Endothelial cell of umbilical vein (primary cell): ENCODE results near the gene GZMM. TPM values are rescaled to one million over a fixed set of nuclear protein-coding genes. Genes with fewer than 3 reads are reported as not detected.

Source experiments
- BruUV-seq: library from RNA; stranded (reverse); fragments of 400-500 nt; replicated peaks from 2 replicates; lab custom pipeline; 2021; lab: Mats Ljungman, UMichigan
- CTCF ChIA-PET: fragments of 300-600, 350-600 bp; sonication (Branson Sonifier 250); formaldehyde crosslinking; loops from one replicate; lab custom pipeline; 2021; ENCODE audit warnings: antibody characterized with exemption, inconsistent platforms; lab: Charles Lee
- POLR2A ChIA-PET: fragments of 300-600, 350-600 bp; sonication (Branson Sonifier 250); formaldehyde crosslinking; loops from one replicate; lab custom pipeline; 2021; ENCODE audit warnings: antibody characterized with exemption, inconsistent platforms; lab: Charles Lee
- DNase-seq: peaks from one replicate; pipeline ENCODE4 v3.0.0-alpha.2; 2011; ENCODE audit warnings: low read depth, low spot score
- FAIRE-seq: peaks from 2 replicates; lab custom pipeline; 2011; peaks lifted over from hg19 to GRCh38; lab: Jason Lieb, UNC
- H2AFZ ChIP-seq: 2 replicates; pipeline ENCODE4 v1.6.0; 2012; ENCODE audit warnings: low read depth, low read length, control low read depth, inconsistent platforms
- H3K27ac ChIP-seq: 2 replicates; pipeline ENCODE4 v1.5.1; 2011; ENCODE audit warnings: low read depth, mild to moderate bottlenecking, control low read depth, low read length, moderate library complexity; ENCODE audit not compliant: insufficient read depth
- H3K27me3 ChIP-seq, 2 experiments: 2 replicates each; pipeline versions ENCODE4 v1.6.0 to v1.6.1; 2011; ENCODE audit warnings: low read length in 2 of 2, mixed read lengths in 1 of 2; ENCODE audit not compliant: control insufficient read depth in 2 of 2, insufficient read depth in 2 of 2
- H3K36me3 ChIP-seq, 2 experiments: 2 replicates in 1 of 2; 3 replicates in 1 of 2; pipeline ENCODE4 v1.5.1; 2011; ENCODE audit warnings: low read length in 2 of 2, mild to moderate bottlenecking in 1 of 2, moderate library complexity in 1 of 2; ENCODE audit not compliant: control insufficient read depth in 2 of 2, insufficient read depth in 2 of 2; ENCODE audit errors: extremely low read depth in 1 of 2
- H3K4me1 ChIP-seq: 3 replicates; pipeline ENCODE4 v1.5.1; 2011; ENCODE audit warnings: mild to moderate bottlenecking, low read length; ENCODE audit not compliant: control insufficient read depth, insufficient read depth; ENCODE audit errors: extremely low read depth
- H3K4me2 ChIP-seq: 2 replicates; pipeline ENCODE4 v1.6.1; 2011; ENCODE audit warnings: low read length, control low read depth, mixed read lengths; ENCODE audit not compliant: insufficient read depth
- H3K4me3 ChIP-seq, 3 experiments: fragments of 200-600 bp in 1 of 3; sonication (generic), shearing (Covaris generic) in 1 of 3; replicated peaks in 1 of 3; 2 replicates each; pipeline ENCODE4 v1.5.1; 2011 to 2016; ENCODE audit warnings: control low read depth in 3 of 3, low read length in 3 of 3, mild to moderate bottlenecking in 2 of 3, inconsistent platforms in 1 of 3, low read depth in 1 of 3, moderate library complexity in 1 of 3; ENCODE audit not compliant: insufficient read depth in 1 of 3
- H3K79me2 ChIP-seq: 2 replicates; pipeline ENCODE4 v1.6.0; 2012; ENCODE audit warnings: low read length, inconsistent platforms; ENCODE audit not compliant: control insufficient read depth, insufficient read depth
- H3K9ac ChIP-seq: replicated peaks from 2 replicates; pipeline ENCODE3; 2011; ENCODE audit warnings: low read length, control low read depth; ENCODE audit not compliant: insufficient read depth; ENCODE audit errors: extremely low read depth
- H3K9me1 ChIP-seq: replicated peaks from 3 replicates; pipeline ENCODE4 v1.6.0; 2011; ENCODE audit warnings: mild to moderate bottlenecking, low read length; ENCODE audit not compliant: control insufficient read depth, insufficient read depth; ENCODE audit errors: extremely low read depth
- H3K9me3 ChIP-seq: replicated peaks from 2 replicates; pipeline ENCODE4 v1.5.1; 2012; ENCODE audit warnings: low read length, inconsistent platforms; ENCODE audit not compliant: control insufficient read depth, insufficient read depth
- H4K20me1 ChIP-seq: replicated peaks from 2 replicates; pipeline ENCODE3; 2011; ENCODE audit warnings: mild to moderate bottlenecking, low read length; ENCODE audit not compliant: control insufficient read depth, insufficient read depth; ENCODE audit errors: extremely low read depth
- CTCF ChIP-seq, 2 donors: IDR thresholded peaks; 1 replicate in 1 of 2; 2 replicates in 1 of 2; pipeline ENCODE4 v1.5.1; 2011; ENCODE audit warnings: low read length in 2 of 2, mild to moderate bottlenecking in 2 of 2, moderate library complexity in 2 of 2, control low read depth in 1 of 2, inconsistent platforms in 1 of 2, low read depth in 1 of 2; ENCODE audit not compliant: insufficient read depth in 1 of 2; ENCODE audit errors: extremely low read depth in 1 of 2
- EZH2 ChIP-seq: IDR thresholded peaks from 2 replicates; pipeline ENCODE4 v1.6.1; 2012; ENCODE audit warnings: borderline replicate concordance, low read depth, mild to moderate bottlenecking, moderate library complexity, low read length, inconsistent platforms; ENCODE audit not compliant: severe bottlenecking
- FOS ChIP-seq: IDR thresholded peaks from 2 replicates; pipeline ENCODE4 v1.6.1; 2011; ENCODE audit warnings: mild to moderate bottlenecking, low read length, moderate library complexity, borderline replicate concordance; ENCODE audit not compliant: insufficient read depth
- GATA2 ChIP-seq: IDR thresholded peaks from 2 replicates; pipeline ENCODE4 v1.7.0; 2011; ENCODE audit warnings: low read depth, mild to moderate bottlenecking, moderate library complexity, mixed read lengths, low read length; ENCODE audit not compliant: insufficient read length, insufficient read depth
- JUN ChIP-seq: IDR thresholded peaks from 2 replicates; pipeline ENCODE4 v1.6.1; 2011; ENCODE audit warnings: borderline replicate concordance, low read depth; ENCODE audit not compliant: insufficient read length, insufficient read depth
- MYC ChIP-seq: IDR thresholded peaks from one replicate; pipeline ENCODE4 v1.6.1; 2011; ENCODE audit warnings: mild to moderate bottlenecking, low read depth, low read length
- POLR2A ChIP-seq: IDR thresholded peaks from 2 replicates; pipeline ENCODE4 v1.6.1; 2012; ENCODE audit warnings: low read depth, mild to moderate bottlenecking, control low read depth, low read length
- POLR2AphosphoS5 ChIP-seq: IDR thresholded peaks from 2 replicates; pipeline ENCODE4 v1.6.1; 2012; ENCODE audit warnings: low read depth, mild to moderate bottlenecking, control low read depth, low read length, moderate library complexity; ENCODE audit not compliant: insufficient read depth
- dilution Hi-C: fragments of 300-500 bp; cut with MboI; formaldehyde crosslinking; loops from one replicate; pipeline ENCODE4 v1.15.0; 2019; ENCODE audit warnings: low sequenced_read_pairs; ENCODE audit not compliant: extremely low pct_ligation_motif_present
- intact Hi-C: fragments of 100-400 bp; cut with micrococcal nuclease; formaldehyde crosslinking; loops from one replicate; pipeline ENCODE4 v1.10.0; 2022
- polyA plus RNA-seq, 4 experiments: library from polyadenylated mRNA; depleted of rRNA in 3 of 4; stranded (reverse) in 3 of 4; unstranded in 1 of 4; fragments of >200 nt; gene quantifications; 2 replicates each; pipeline versions ENCODE4 v1.2.1 to v1.2.3, GENCODE V29; 2011 to 2012; ENCODE audit warnings: missing spikeins in 1 of 4
- total RNA-seq: library from RNA; stranded (reverse); gene quantifications from 2 replicates; pipeline ENCODE4 v1.2.3, GENCODE V29; 2021
- TF ChIP-seq, protein P1 (sequence below): IDR thresholded peaks from 2 replicates; pipeline ENCODE4 v1.6.1; 2011; ENCODE audit not compliant: insufficient read depth, insufficient read length

GZMM gene
- total and polyA plus RNA-seq, 2 donors (not counting 3 experiments of a cell fraction or from before 2014, with no cell fraction given): not detected

DNA sequence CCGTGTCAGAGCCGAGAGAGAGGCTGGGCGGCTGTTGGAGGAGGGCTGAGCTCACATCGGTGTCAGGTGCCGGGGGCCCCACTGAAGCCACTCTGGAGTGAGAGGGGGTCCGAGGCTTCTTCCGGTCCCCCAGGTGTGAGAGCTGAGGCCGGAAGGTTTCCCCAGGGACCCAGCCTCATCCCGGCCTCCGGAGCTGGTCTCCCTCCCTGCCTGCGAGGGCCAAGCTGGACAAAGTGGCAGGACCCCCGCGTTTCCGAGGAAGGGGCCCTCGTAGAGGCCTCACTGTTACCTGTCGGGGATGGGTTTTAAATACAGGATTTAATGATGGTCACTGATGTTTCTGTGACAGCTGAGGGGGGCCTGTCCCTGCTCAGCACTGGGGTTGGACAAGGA lies 52.4 kb downstream of the GZMM start:
- POLR2A ChIA-PET: no interaction called here
- FAIRE-seq (no peak), DNase-seq (no peak)
- no peak overlapping the region for H3K9ac ChIP-seq
- BruUV-seq: no TSS peak
- dilution Hi-C loops (no loop called here), intact Hi-C loops (no loop called here)
- H3K4me2 ChIP-seq: no peak overlapping the region
- no peaks in the 10 kb centered on the region for H3K4me1 ChIP-seq
- H4K20me1 ChIP-seq: no peaks in the 10 kb centered on the region
- H3K36me3 ChIP-seq: no peaks in the 10 kb centered on the region
- peaks cover 0 to 1% of the 10 kb centered on the region in 2 experiments for H3K27me3 ChIP-seq
- TF ChIP-seq EZH2: no peak
- no peak for TF ChIP-seq MYC
- TF ChIP-seq POLR2AphosphoS5: no peak
- H2AFZ ChIP-seq: no peak overlapping the region
- no peaks in the 10 kb centered on the region for H3K79me2 ChIP-seq
- CTCF ChIA-PET: interaction anchor here (1.4 kb wide), 1 partner anchor 12 kb away, joined by 6 read pairs; no protein-coding TSS in a partner anchor
- no peaks in the 10 kb centered on the region for H3K9me1 ChIP-seq
- H3K9me3 ChIP-seq: no peaks in the 10 kb centered on the region
- no peak overlapping the region for H3K27ac ChIP-seq
- no peak overlapping the region for H3K4me3 ChIP-seq

- no peak overlapping the region for H3K4me2 ChIP-seq
- no peak overlapping the region for H2AFZ ChIP-seq
- CTCF ChIA-PET: no interaction called here
- H3K9me1 ChIP-seq: no peaks in the 10 kb centered on the region
- no peak for DNase-seq
- no peaks in the 10 kb centered on the region for H3K36me3 ChIP-seq
- no peak overlapping the region for H3K9ac ChIP-seq
- no peak for FAIRE-seq
- H3K79me2 ChIP-seq: no peaks in the 10 kb centered on the region
- H3K4me1 ChIP-seq: no peaks in the 10 kb centered on the region
- POLR2A ChIA-PET: no interaction called here
- BruUV-seq: no TSS peak
- H3K27ac ChIP-seq: no peak overlapping the region
- dilution Hi-C loops: no loop called here
- no peaks in the 10 kb centered on the region for H4K20me1 ChIP-seq
- no peaks in the 10 kb centered on the region for H3K27me3 ChIP-seq
- no peak for TF ChIP-seq FOS
- TF ChIP-seq, protein P1, sequence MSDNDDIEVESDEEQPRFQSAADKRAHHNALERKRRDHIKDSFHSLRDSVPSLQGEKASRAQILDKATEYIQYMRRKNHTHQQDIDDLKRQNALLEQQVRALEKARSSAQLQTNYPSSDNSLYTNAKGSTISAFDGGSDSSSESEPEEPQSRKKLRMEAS: no peak
- no peak for TF ChIP-seq JUN
- no peak for TF ChIP-seq CTCF (IDR thresholded peaks at IDR 0.05; ENCODE audit: extremely low read depth in 1 of 2, insufficient read depth in 1 of 2, low read depth in 1 of 2, low read length in 2 of 2)
- no peak for TF ChIP-seq POLR2A
- TF ChIP-seq POLR2AphosphoS5: no peak
- TF ChIP-seq MYC: no peak
- no peak for TF ChIP-seq GATA2
- TF ChIP-seq EZH2: no peak
- no peak overlapping the region for H3K4me3 ChIP-seq
- intact Hi-C loops: no loop called here
- no peaks in the 10 kb centered on the region for H3K9me3 ChIP-seq
Measured at GRCh38 chr19:597406-598315, 53.8 kb downstream of the GZMM start.
